Liver (tissue), 9 donors: ENCODE results near the gene STH. TPM values are rescaled to one million over a fixed set of nuclear protein-coding genes. Genes with fewer than 3 reads are reported as not detected.

Experiments
- DNase-seq: peaks from one replicate; pipeline ENCODE4 v3.0.0-alpha.2; 2017; ENCODE audit warnings: low spot score
- H3K27ac ChIP-seq, 2 donors: one replicate each; pipeline ENCODE4 v1.7.0; 2013; ENCODE audit warnings: inconsistent platforms in 2 of 2, low read length in 2 of 2, control low read depth in 1 of 2, low read depth in 1 of 2, mild to moderate bottlenecking in 1 of 2
- H3K27me3 ChIP-seq, 4 donors: one replicate each; pipeline versions ENCODE4 v1.6.1 to v1.7.0; 2013; ENCODE audit warnings: low read length in 3 of 4, inconsistent platforms in 1 of 4, mild to moderate bottlenecking in 1 of 4, moderate library complexity in 1 of 4; ENCODE audit not compliant: control insufficient read depth in 4 of 4, insufficient read depth in 4 of 4
- H3K36me3 ChIP-seq, 4 donors: one replicate each; pipeline versions ENCODE4 v1.6.1 to v1.7.0; 2013; ENCODE audit warnings: low read length in 3 of 4, mild to moderate bottlenecking in 3 of 4, low read depth in 1 of 4, moderate library complexity in 1 of 4; ENCODE audit not compliant: control insufficient read depth in 4 of 4, insufficient read depth in 3 of 4
- H3K4me1 ChIP-seq, 4 donors: one replicate each; pipeline versions ENCODE4 v1.6.1 to v1.7.0; 2013; ENCODE audit warnings: low read length in 3 of 4, mild to moderate bottlenecking in 3 of 4, moderate library complexity in 1 of 4; ENCODE audit not compliant: control insufficient read depth in 4 of 4, insufficient read depth in 4 of 4
- H3K4me3 ChIP-seq, 3 donors: one replicate each; pipeline versions ENCODE4 v1.6.1 to v1.7.0; 2013; ENCODE audit warnings: low read length in 3 of 3, control low read depth in 1 of 3, low read depth in 1 of 3, mild to moderate bottlenecking in 1 of 3
- H3K9ac ChIP-seq, 2 donors: one replicate each; pipeline ENCODE4 v1.7.0; 2013; ENCODE audit warnings: low read length in 2 of 2, mild to moderate bottlenecking in 2 of 2, moderate library complexity in 2 of 2, control low read depth in 1 of 2, low read depth in 1 of 2
- H3K9me3 ChIP-seq, 4 donors: one replicate each; pipeline versions ENCODE4 v1.6.1 to v1.7.0; 2013; ENCODE audit warnings: low read length in 3 of 4; ENCODE audit not compliant: control insufficient read depth in 4 of 4
- ATF3 ChIP-seq: IDR thresholded peaks from 2 replicates; pipeline ENCODE4 v1.6.1; 2016; ENCODE audit warnings: antibody characterized with exemption
- CTCF ChIP-seq: fragments of 150-350 bp; IDR thresholded peaks from 2 replicates; pipeline ENCODE4 v1.5.1; 2017; ENCODE audit warnings: improper control_type of control experiment, low read depth, low read length; ENCODE audit not compliant: missing input control
- EGR1 ChIP-seq, 2 donors: IDR thresholded peaks; 2 replicates each; pipeline ENCODE4 v1.6.1; 2016 to 2018; ENCODE audit warnings: antibody characterized with exemption in 2 of 2, low read depth in 2 of 2
- FOXA1 ChIP-seq: IDR thresholded peaks from 2 replicates; pipeline ENCODE4 v1.6.1; 2016; ENCODE audit warnings: antibody characterized with exemption
- FOXA2 ChIP-seq: IDR thresholded peaks from 2 replicates; pipeline ENCODE4 v1.6.1; 2016; ENCODE audit warnings: antibody characterized with exemption
- GABPA ChIP-seq, 2 donors: IDR thresholded peaks in 1 of 2; conservative IDR thresholded peaks in 1 of 2; 2 replicates each; pipeline ENCODE4 v1.6.1; 2016; ENCODE audit warnings: antibody characterized with exemption in 2 of 2, mild to moderate bottlenecking in 1 of 2, moderate library complexity in 1 of 2
- HNF4A ChIP-seq, 2 donors: conservative IDR thresholded peaks; 2 replicates each; pipeline ENCODE4 v1.6.1; 2016; ENCODE audit warnings: antibody characterized with exemption in 2 of 2, mild to moderate bottlenecking in 2 of 2
- HNF4G ChIP-seq: IDR thresholded peaks from 2 replicates; pipeline ENCODE4 v1.6.1; 2016; ENCODE audit warnings: antibody characterized with exemption
- JUND ChIP-seq, 2 donors: IDR thresholded peaks; 2 replicates each; pipeline ENCODE4 v1.6.1; 2016; ENCODE audit warnings: antibody characterized with exemption in 2 of 2
- NR2F2 ChIP-seq: IDR thresholded peaks from 2 replicates; pipeline ENCODE4 v1.6.1; 2016; ENCODE audit warnings: antibody characterized with exemption
- RAD21 ChIP-seq, 2 donors: IDR thresholded peaks; 2 replicates each; pipeline ENCODE4 v1.6.1; 2016; ENCODE audit warnings: antibody characterized with exemption in 2 of 2, mild to moderate bottlenecking in 2 of 2
- REST ChIP-seq: IDR thresholded peaks from 2 replicates; pipeline ENCODE4 v1.6.1; 2016; ENCODE audit warnings: antibody characterized with exemption, mild to moderate bottlenecking
- RXRA ChIP-seq, 2 donors: IDR thresholded peaks; 2 replicates each; pipeline ENCODE4 v1.6.1; 2017 to 2018; ENCODE audit warnings: antibody characterized with exemption in 2 of 2, mild to moderate bottlenecking in 1 of 2
- SP1 ChIP-seq: IDR thresholded peaks from 2 replicates; pipeline ENCODE4 v1.6.1; 2018; ENCODE audit warnings: antibody characterized with exemption, mild to moderate bottlenecking
- TAF1 ChIP-seq: conservative IDR thresholded peaks from 2 replicates; pipeline ENCODE4 v1.6.1; 2016; ENCODE audit warnings: antibody characterized with exemption, mild to moderate bottlenecking
- YY1 ChIP-seq: IDR thresholded peaks from 2 replicates; pipeline ENCODE4 v1.6.1; 2016; ENCODE audit warnings: antibody characterized with exemption, mild to moderate bottlenecking
- WGBS: extraction: QIAGEN DNeasy Blood & Tissue Kit; methylation state at CpG from one replicate; pipeline ENCODE4 v1.1.7; 2013; 5-methylcytosine and 5-hydroxymethylcytosine counted together
- polyA plus RNA-seq, 2 donors: library from polyadenylated mRNA; stranded (reverse) in 1 of 2; unstranded in 1 of 2; fragments of 200-250 nt in 1 of 2; fragments of >200 nt in 1 of 2; fragmentation: Nextera tagmentation in 1 of 2; extraction: Ambion mirVana in 1 of 2; gene quantifications; one replicate each; pipeline versions ENCODE4 v1.2.1 to v1.2.3, GENCODE V29; 2013 to 2015
- total RNA-seq, 2 donors: library from RNA; depleted of rRNA; stranded (reverse); fragments of >200 nt; gene quantifications; one replicate each; pipeline ENCODE4 v1.2.3, GENCODE V29; 2014
- TF ChIP-seq, protein P1 (sequence below): IDR thresholded peaks from 2 replicates; pipeline ENCODE4 v1.6.1; 2016; ENCODE audit warnings: antibody characterized with exemption
- TF ChIP-seq, protein P2 (sequence below): IDR thresholded peaks from 2 replicates; pipeline ENCODE4 v1.6.1; 2016; ENCODE audit warnings: antibody characterized with exemption
- donor health status: healthy.
- donor health status: healthy.
- donor health status: healthy.
- donor health status: healthy.
- donor health status: healthy.

STH gene
- total and polyA plus RNA-seq, 4 donors, result not detected

GRCh38 chr17:45977506-45977824 lies 21.6 kb upstream of the STH start:
- H3K36me3 ChIP-seq, result no peaks in the 10 kb centered on the region

More at GRCh38 chr17:45977506-45977824, 21.6 kb upstream of the STH start:
- TF ChIP-seq REST (no peak), NR2F2 (no peak), CTCF (no peak), TAF1 (no peak), HNF4A (conservative IDR thresholded peaks at IDR 0.05) (no peak), RAD21 (IDR thresholded peaks at IDR 0.05) (no peak), JUND (IDR thresholded peaks at IDR 0.05) (no peak), SP1 (no peak), EGR1 (IDR thresholded peaks at IDR 0.05; ENCODE audit: low read depth in 2 of 2) (no peak), ATF3 (no peak), FOXA2 (no peak), GABPA (IDR thresholded peaks at IDR 0.05 in 1 of 2, conservative IDR thresholded peaks at IDR 0.05 in 1 of 2) (no peak), FOXA1 (no peak), YY1 (no peak), HNF4G (no peak), RXRA (IDR thresholded peaks at IDR 0.05) (no peak)
- TF ChIP-seq, protein P1, sequence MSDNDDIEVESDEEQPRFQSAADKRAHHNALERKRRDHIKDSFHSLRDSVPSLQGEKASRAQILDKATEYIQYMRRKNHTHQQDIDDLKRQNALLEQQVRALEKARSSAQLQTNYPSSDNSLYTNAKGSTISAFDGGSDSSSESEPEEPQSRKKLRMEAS, result no peak
- TF ChIP-seq, protein P2, sequence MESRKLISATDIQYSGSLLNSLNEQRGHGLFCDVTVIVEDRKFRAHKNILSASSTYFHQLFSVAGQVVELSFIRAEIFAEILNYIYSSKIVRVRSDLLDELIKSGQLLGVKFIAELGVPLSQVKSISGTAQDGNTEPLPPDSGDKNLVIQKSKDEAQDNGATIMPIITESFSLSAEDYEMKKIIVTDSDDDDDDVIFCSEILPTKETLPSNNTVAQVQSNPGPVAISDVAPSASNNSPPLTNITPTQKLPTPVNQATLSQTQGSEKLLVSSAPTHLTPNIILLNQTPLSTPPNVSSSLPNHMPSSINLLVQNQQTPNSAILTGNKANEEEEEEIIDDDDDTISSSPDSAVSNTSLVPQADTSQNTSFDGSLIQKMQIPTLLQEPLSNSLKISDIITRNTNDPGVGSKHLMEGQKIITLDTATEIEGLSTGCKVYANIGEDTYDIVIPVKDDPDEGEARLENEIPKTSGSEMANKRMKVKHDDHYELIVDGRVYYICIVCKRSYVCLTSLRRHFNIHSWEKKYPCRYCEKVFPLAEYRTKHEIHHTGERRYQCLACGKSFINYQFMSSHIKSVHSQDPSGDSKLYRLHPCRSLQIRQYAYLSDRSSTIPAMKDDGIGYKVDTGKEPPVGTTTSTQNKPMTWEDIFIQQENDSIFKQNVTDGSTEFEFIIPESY, result no peak
- WGBS, result 80% methylated on average over 4 of the region's 4 CpGs
- Histone ChIP-seq H3K9me3 (no peaks in the 10 kb centered on the region), H3K9ac (no peak overlapping the region), H3K4me3 (no peak overlapping the region), H3K27me3 (no peaks in the 10 kb centered on the region), H3K4me1 (no peaks in the 10 kb centered on the region), H3K27ac (no peak overlapping the region)
- no peak for DNase-seq
